Suppressor macrophage treated with lipopolysaccharide for 4 hours (primary cell): ENCODE data around the gene ZFP82.

Experiments used
- DNase-seq: peaks from one replicate; pipeline ENCODE4 v3.0.0-alpha.2; 2020

The ZFP82 gene

GRCh38 chr19:36371886-36372285, 46.6 kb downstream of the ZFP82 start:
- DNase-seq, result no peak

- no peak for DNase-seq
Observed at GRCh38 chr19:36363845-36364244, 54.6 kb downstream of the ZFP82 start.
